AG10803 (cell line): ENCODE measurements around the gene CEP126.

Source experiments
- DNase-seq: peaks from one replicate; pipeline ENCODE4 v3.0.0; 2010; ENCODE audit warnings: low read depth
- H3K4me3 ChIP-seq: 2 replicates; pipeline ENCODE4 v1.5.1; 2011; ENCODE audit warnings: mild to moderate bottlenecking, low read length, control low read depth
- CTCF ChIP-seq: conservative IDR thresholded peaks from 2 replicates; pipeline ENCODE4 v1.5.1; 2011; ENCODE audit warnings: mild to moderate bottlenecking, low read length, control low read depth, inconsistent platforms

Gene CEP126

GRCh38 chr11:102010776-102011494, 96.1 kb downstream of the CEP126 start:
- H3K4me3 ChIP-seq, result no peak overlapping the region
- no peak for TF ChIP-seq CTCF
- DNase-seq, result peak; percentile 91

GRCh38 chr11:102012946-102013345, 98.1 kb downstream of the CEP126 start:
- H3K4me3 ChIP-seq, result no peak overlapping the region
- TF ChIP-seq CTCF, result no peak
- DNase-seq, result no peak

- no peak overlapping the region for H3K4me3 ChIP-seq
- DNase-seq, result no peak
- no peak for TF ChIP-seq CTCF
Observed at GRCh38 chr11:102014756-102015155, 99.9 kb downstream of the CEP126 start.

GRCh38 chr11:102017026-102017425, 102.2 kb downstream of the CEP126 start:
- no peak overlapping the region for H3K4me3 ChIP-seq
- no peak for DNase-seq
- TF ChIP-seq CTCF, result no peak

- H3K4me3 ChIP-seq, result no peak overlapping the region
- no peak for DNase-seq
- no peak for TF ChIP-seq CTCF
Observed at GRCh38 chr11:102026217-102026616, 111.4 kb downstream of the CEP126 start.

- no peak overlapping the region for H3K4me3 ChIP-seq
- no peak for TF ChIP-seq CTCF
- no peak for DNase-seq
Observed at GRCh38 chr11:102026959-102027358, 112.1 kb downstream of the CEP126 start.

- no peak for TF ChIP-seq CTCF
- no peak for DNase-seq
- no peak overlapping the region for H3K4me3 ChIP-seq
Observed at GRCh38 chr11:102036757-102037156, 121.9 kb downstream of the CEP126 start.
